ENCODE results near the gene CACNB3. TPM values are rescaled to one million over a fixed set of nuclear protein-coding genes. Genes with fewer than 3 reads are reported as not detected.
A peak's percentile ranks its signal among the peaks of the same experiment; 100 is the strongest.
"Not testable (repeated sequence)": the region's sequence is repeated elsewhere in the genome, so short reads cannot be mapped to it uniquely, and the experiment has no call there.

Gene CACNB3
- total RNA-seq, 1 experiment from 2014 or later, result 4.9 TPM

DNA sequence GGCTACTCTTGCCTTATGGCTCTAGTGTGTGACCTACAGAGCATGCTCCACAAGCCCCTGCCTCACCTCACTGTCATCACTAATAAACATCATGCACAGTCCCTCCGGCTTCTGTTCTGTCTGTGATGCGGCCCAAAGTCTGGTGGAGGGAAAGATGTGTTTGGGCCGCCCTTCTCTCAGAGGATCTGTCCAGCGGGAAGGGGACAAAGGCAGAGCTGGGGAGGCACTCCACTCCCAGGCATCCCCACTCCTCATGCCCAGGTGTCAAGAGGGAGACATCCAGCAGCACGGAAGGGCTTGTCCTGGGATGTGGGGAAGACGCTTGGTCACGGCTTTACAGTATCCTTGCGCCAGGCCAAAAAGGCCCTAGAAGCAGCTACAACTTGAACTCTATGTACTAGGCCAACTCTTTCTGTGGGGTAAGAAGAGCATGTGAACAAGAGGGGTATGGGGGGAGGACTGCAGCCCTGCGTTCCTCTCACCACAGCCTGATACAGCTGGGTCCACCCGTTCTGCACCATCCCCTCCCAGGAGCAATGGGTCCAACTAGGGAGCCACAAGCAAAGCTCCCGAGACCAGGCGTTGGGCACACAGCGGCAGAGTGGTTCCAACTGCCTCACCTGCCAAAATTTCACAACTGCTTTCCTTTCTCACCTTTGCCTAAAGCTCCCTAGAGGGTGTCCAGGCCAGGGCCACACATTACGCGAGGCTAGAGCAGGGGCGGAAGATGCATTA lies 10.7 kb downstream of the CACNB3 start:
- DNase-seq (ENCODE audit: low read depth, low spot score), result no peak
- in situ Hi-C loops (cut with HindIII; ENCODE audit: low pct_unique_long_range_greater_than_20kb, low sequenced_read_pairs), result no loop called here

- no peak for DNase-seq (ENCODE audit: low read depth, low spot score)
- in situ Hi-C loops (cut with HindIII; ENCODE audit: low pct_unique_long_range_greater_than_20kb, low sequenced_read_pairs), result no loop called here
Measured at GRCh38 chr12:48831257-48831656, 13.0 kb downstream of the CACNB3 start.

DNA sequence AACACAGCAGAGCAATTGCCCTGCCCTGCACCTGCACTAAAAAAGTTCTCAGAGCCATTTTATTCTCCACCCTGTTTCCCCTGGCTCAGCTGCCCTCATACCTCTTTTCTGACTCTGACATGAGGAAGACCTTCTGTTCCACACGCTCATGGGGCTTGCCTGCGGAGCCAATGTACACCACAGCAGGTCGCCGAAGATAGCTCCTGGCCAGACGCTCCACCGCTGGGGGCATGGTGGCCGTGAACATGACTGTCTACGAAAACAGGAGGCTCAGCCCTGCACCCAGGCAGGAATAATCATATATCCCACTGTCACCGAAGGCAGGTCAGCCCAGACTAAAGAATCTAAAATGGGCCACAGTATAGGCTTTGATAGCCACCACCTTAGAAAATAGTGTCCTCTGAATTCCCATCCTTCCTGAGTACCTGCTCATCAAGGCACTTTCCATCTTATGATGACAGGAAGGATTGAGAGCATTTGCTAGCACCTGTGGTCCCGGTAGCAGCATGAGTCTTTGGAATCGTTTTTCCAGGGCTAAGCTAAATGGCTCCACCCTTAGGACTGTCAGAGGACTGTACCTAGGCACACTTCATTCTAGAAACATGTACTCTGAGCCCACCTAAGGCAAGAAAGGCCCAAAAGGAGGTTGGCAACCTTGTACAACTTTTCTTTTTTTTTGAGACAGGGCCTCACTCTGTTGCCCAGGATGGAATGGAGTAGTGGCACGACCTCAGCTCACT lies 14.2 kb downstream of the CACNB3 start:
- DNase-seq (ENCODE audit: low read depth, low spot score), result no peak
- in situ Hi-C loops (cut with HindIII; ENCODE audit: low pct_unique_long_range_greater_than_20kb, low sequenced_read_pairs), result no loop called here

- in situ Hi-C loops (cut with HindIII; ENCODE audit: low pct_unique_long_range_greater_than_20kb, low sequenced_read_pairs), result no loop called here
- DNase-seq (ENCODE audit: low read depth, low spot score), result no peak
Measured at GRCh38 chr12:48838048-48838447, 19.8 kb downstream of the CACNB3 start.

- in situ Hi-C loops (cut with HindIII; ENCODE audit: low pct_unique_long_range_greater_than_20kb, low sequenced_read_pairs), result not testable (repeated sequence)
Measured at GRCh38 chr12:48842021-48842420, 23.7 kb downstream of the CACNB3 start.

GRCh38 chr12:48851883-48852733 lies 33.8 kb downstream of the CACNB3 start, which contains the start of gene DDX23:
DDX23 (minus strand) TSS chr12:48852163; CDS start chr12:48845782, 6,381 bp downstream.
- in situ Hi-C loops (cut with HindIII; ENCODE audit: low pct_unique_long_range_greater_than_20kb, low sequenced_read_pairs), result no loop called here
- DNase-seq (ENCODE audit: low read depth, low spot score), result peak; percentile 99

More at GRCh38 chr12:48842021-48842420, 23.7 kb downstream of the CACNB3 start:
- DNase-seq (ENCODE audit: low read depth, low spot score), result not testable (repeated sequence)

DNA sequence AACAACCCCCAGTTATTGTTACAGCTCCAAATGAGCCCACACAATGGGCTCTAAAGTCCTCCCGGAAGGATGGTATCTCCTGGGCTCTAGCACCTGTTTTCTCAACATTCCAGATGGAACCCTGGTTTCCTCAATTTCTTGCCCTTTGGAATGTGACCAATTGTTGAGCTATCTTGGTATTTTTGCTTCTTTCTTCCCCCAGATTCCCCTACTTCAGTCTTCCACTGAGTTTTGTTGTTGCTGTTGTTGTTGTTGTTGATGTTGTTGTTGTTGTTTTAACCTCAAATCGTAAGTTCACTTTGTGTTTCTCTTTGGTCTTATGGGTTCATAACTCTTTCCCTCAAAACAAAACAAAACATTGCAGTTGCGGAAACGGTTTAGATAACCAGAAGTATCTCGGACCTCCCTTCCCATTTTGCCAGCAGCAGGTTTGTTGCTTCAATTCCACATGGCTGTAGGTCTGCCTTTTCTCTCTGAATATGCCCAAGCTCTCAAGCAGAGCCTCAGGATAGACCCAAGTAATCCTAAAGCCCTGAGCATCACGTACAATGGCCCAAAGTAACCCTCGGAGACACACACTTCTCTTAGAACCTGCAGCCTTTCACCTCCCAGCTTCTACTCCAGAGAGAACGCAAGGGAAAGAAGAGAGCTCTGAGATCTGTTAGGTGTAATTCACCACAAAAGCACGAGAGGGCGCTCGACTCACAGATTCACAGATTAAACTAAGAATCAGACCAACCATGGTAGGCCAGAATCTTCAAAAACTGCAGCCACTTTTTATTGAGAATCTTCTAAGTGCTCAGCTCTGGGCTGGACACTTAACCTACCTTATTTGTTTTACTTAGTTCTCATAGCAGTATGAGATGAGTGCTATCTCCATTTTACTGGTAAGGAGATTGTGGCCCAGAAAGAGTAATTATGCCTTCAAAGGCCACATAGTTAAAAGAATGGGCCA lies 34.7 kb downstream of the CACNB3 start:
- DNase-seq (ENCODE audit: low read depth, low spot score), result peak; percentile 94
- in situ Hi-C loops (cut with HindIII; ENCODE audit: low pct_unique_long_range_greater_than_20kb, low sequenced_read_pairs), result no loop called here

DNA sequence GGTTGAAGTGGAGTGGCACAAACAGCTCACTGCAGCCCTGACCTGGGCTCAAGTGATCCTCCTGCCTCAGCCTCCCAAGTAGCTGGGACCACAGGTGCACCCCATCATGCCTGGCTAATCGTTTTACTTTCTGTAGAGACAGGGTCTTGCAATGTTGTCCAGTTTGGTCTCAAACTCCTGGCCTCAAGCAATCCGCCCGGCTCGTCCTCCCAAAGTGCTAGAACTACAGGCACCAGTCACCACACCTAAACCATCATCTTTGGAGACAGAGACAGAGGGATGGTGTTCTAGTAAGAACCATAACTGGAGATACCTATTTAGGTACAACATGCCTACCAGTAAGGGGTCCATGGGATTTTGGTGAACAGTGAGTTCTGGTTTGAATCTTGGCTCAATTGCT lies 36.2 kb downstream of the CACNB3 start:
- DNase-seq (ENCODE audit: low read depth, low spot score), result no peak
- in situ Hi-C loops (cut with HindIII; ENCODE audit: low pct_unique_long_range_greater_than_20kb, low sequenced_read_pairs), result no loop called here

- DNase-seq (ENCODE audit: low read depth, low spot score); in situ Hi-C loops (cut with HindIII; ENCODE audit: low pct_unique_long_range_greater_than_20kb, low sequenced_read_pairs): not testable (repeated sequence)
Measured at GRCh38 chr12:48854932-48855331, 36.6 kb downstream of the CACNB3 start.

- DNase-seq (ENCODE audit: low read depth, low spot score), result no peak
- in situ Hi-C loops (cut with HindIII; ENCODE audit: low pct_unique_long_range_greater_than_20kb, low sequenced_read_pairs), result no loop called here
Measured at GRCh38 chr12:48856379-48856778, 38.1 kb downstream of the CACNB3 start.

DNA sequence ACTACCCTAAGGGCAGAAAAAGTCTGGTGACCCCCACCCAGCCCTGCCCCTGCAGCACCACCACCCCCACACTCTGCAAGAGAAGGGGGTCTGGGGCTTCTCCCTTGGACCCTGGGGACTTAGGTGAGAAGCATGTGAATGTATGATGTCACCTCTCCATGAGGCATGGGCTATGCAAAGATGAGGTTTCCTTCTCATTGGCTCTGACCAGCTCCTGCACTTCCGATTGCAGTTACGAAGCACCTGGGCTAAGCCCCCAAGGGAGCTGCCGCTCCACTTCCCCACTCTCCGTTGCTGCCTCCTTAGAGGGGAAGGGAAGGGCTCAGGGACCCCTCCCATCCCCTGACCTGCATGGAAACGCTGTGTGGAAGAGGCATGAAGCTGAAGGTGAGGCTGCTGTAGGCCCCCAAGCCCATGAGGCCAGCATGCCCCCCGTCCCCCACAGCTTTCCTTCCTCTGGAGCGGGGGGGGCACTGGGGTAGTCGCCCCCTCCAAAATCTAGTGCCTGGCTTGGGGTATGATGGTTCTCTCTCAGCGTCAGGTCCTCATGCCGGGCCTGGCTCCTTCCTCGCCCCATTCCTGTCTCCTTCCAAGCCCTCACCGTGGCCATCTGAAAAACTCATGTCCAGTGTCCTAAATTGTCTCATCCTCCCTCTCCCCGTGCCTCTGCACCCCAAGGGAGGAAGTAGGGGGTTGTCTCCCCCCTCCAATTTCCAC lies 39.1 kb downstream of the CACNB3 start:
- no peak for DNase-seq (ENCODE audit: low read depth, low spot score)
- in situ Hi-C loops (cut with HindIII; ENCODE audit: low pct_unique_long_range_greater_than_20kb, low sequenced_read_pairs), result no loop called here

DNA sequence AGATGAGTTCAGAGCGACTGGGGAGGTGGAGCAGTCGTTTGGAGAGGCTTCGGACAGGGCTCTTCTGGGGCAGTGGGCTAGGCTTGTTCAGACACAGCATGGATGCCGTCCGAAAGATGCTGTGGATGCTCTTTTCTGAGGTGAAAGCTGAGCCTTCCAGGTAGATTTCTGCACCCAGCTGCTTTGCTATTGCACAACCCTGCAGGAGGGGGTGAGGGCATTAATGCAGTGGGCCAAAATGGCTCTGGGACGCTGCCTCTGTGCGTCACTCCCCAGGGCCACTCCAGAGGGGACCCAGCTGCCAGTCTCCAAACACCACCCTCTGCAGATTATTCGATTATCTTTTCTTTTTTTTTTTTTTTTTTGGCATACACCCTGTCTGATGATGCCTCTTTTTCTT lies 39.7 kb downstream of the CACNB3 start:
- DNase-seq (ENCODE audit: low read depth, low spot score), result no peak
- in situ Hi-C loops (cut with HindIII; ENCODE audit: low pct_unique_long_range_greater_than_20kb, low sequenced_read_pairs), result no loop called here

GRCh38 chr12:48859607-48860006 lies 41.3 kb downstream of the CACNB3 start:
- in situ Hi-C loops (cut with HindIII; ENCODE audit: low pct_unique_long_range_greater_than_20kb, low sequenced_read_pairs), result no loop called here
- no peak for DNase-seq (ENCODE audit: low read depth, low spot score)

DNA sequence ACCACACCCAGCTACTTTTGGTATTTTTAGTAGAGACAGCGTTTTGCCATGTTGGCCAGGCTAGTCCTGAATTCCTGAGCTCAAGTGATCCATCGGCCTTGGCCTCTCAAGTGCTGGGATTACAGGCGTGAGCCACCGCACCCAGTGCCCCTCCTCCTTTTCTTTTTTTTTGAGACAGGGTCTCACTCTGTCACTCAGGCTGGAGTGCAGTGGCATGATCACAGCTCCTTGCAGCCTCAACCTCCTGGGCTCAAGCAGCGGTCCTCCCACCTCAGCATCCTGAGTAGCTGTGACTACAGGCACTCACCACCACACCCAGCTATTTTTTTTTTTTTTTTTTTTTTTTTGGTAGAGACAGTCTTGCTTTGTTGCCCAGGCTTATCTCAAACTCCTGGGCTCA lies 41.9 kb downstream of the CACNB3 start:
- in situ Hi-C loops (cut with HindIII; ENCODE audit: low pct_unique_long_range_greater_than_20kb, low sequenced_read_pairs); DNase-seq (ENCODE audit: low read depth, low spot score): not testable (repeated sequence)

GRCh38 chr12:48861111-48861510 lies 42.8 kb downstream of the CACNB3 start:
- DNase-seq (ENCODE audit: low read depth, low spot score), result no peak

DNA sequence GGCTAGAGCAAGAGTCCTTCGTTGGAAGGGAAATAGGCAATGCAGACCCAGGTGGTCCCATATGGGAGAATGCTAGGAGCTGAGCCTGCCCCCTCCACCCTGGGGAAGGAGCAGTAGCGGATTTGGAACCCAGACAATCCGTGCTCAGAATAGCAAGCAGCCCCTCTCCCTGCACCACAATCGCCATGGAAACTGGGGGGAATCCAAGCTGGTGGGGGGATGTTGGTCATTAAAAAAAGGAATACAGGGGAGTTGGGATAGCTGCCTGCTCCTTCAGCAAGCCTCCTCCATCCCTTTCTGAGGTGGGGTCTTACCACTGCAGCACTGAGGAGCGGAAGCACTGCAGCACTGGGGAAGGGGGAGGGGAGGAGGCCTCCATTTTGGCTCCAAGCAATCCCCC lies 44.5 kb downstream of the CACNB3 start:
- no peak for DNase-seq (ENCODE audit: low read depth, low spot score)
- in situ Hi-C loops (cut with HindIII; ENCODE audit: low pct_unique_long_range_greater_than_20kb, low sequenced_read_pairs), result no loop called here

More at GRCh38 chr12:48861111-48861510, 42.8 kb downstream of the CACNB3 start:
- in situ Hi-C loops (cut with HindIII; ENCODE audit: low pct_unique_long_range_greater_than_20kb, low sequenced_read_pairs), result no loop called here
